WTC11 (cell line): ENCODE measurements around the gene MOB3A. TPM values are rescaled to one million over a fixed set of nuclear protein-coding genes. Genes with fewer than 3 reads are reported as not detected.

Experiments
- ATAC-seq: fragments of 200-7000 bp; cut with Tn5 transposase; 2 replicates; pipeline ENCODE4 v1.10.0; 2021; ENCODE audit warnings: mild to moderate bottlenecking, moderate library complexity
- CTCF ChIA-PET: fragments of 300-600 bp; sonication (Branson Sonifier 250); formaldehyde crosslinking; loops from one replicate; lab custom pipeline; 2021; ENCODE audit warnings: antibody characterized with exemption; lab: Charles Lee
- POLR2A ChIA-PET: fragments of 350-600 bp; sonication (Branson Sonifier 250); formaldehyde crosslinking; loops from one replicate; lab custom pipeline; 2021; ENCODE audit warnings: antibody characterized with exemption; lab: Charles Lee
- DNase-seq: peaks from one replicate; pipeline ENCODE4 v3.0.0; 2021; ENCODE audit warnings: low spot score
- H3K27ac Mint-ChIP-seq: 2 replicates; pipeline ENCODE4 v1.8.0; 2021; ENCODE audit warnings: mixed read lengths
- H3K27me3 Mint-ChIP-seq: 2 replicates; pipeline ENCODE4 v1.8.0; 2021; ENCODE audit warnings: low read depth, mild to moderate bottlenecking, moderate library complexity, mixed read lengths
- H3K36me3 Mint-ChIP-seq: 2 replicates; pipeline ENCODE4 v1.8.0; 2021; ENCODE audit warnings: mixed read lengths
- H3K4me1 Mint-ChIP-seq: 2 replicates; pipeline ENCODE4 v1.8.0; 2022; ENCODE audit warnings: mixed read lengths
- H3K4me3 Mint-ChIP-seq: 2 replicates; pipeline ENCODE4 v1.8.0; 2021; ENCODE audit warnings: mild to moderate bottlenecking, moderate library complexity, mixed read lengths
- H3K9me3 Mint-ChIP-seq: 2 replicates; pipeline ENCODE4 v1.8.0; 2021; ENCODE audit warnings: mixed read lengths
- ATF1 ChIP-seq: sonication (generic); formaldehyde crosslinking; IDR thresholded peaks from 2 replicates; pipeline ENCODE4 v1.8.1; 2023; ENCODE audit warnings: mild to moderate bottlenecking, moderate library complexity, missing genetic modification reagents
- CREB1 ChIP-seq: sonication (generic); formaldehyde crosslinking; IDR thresholded peaks from 2 replicates; pipeline ENCODE4 v1.8.0; 2023; ENCODE audit warnings: mild to moderate bottlenecking, missing genetic modification reagents
- ESRRA ChIP-seq: sonication (generic); formaldehyde crosslinking; IDR thresholded peaks from 2 replicates; pipeline ENCODE4 v1.8.1; 2022; ENCODE audit warnings: mild to moderate bottlenecking, missing genetic modification reagents, borderline replicate concordance
- FOXJ3 ChIP-seq: sonication (generic); formaldehyde crosslinking; IDR thresholded peaks from 2 replicates; pipeline ENCODE4 v1.9.0; 2021; ENCODE audit warnings: missing genetic modification reagents, mild to moderate bottlenecking, borderline replicate concordance
- NFATC4 ChIP-seq: fragments of 250-450 bp; sonication (Bioruptor Pico); IDR thresholded peaks from 2 replicates; pipeline ENCODE4 v1.9.0; 2021; ENCODE audit warnings: mild to moderate bottlenecking
- NFE2L1 ChIP-seq: sonication (generic); formaldehyde crosslinking; IDR thresholded peaks from 2 replicates; pipeline ENCODE4 v1.8.1; 2023; ENCODE audit warnings: missing genetic modification reagents
- NFYB ChIP-seq: sonication (generic); formaldehyde crosslinking; conservative IDR thresholded peaks from 2 replicates; pipeline ENCODE4 v1.8.0; 2022; ENCODE audit warnings: low read depth, missing genetic modification reagents
- NR3C1 ChIP-seq: sonication (generic); formaldehyde crosslinking; conservative IDR thresholded peaks from 2 replicates; pipeline ENCODE4 v1.8.1; 2023; ENCODE audit warnings: low read depth, mild to moderate bottlenecking, missing genetic modification reagents
- RORB ChIP-seq: fragments of 250-450 bp; sonication (Bioruptor Pico); IDR thresholded peaks from 2 replicates; pipeline ENCODE4 v1.9.0; 2021; ENCODE audit warnings: mild to moderate bottlenecking
- SMAD4 ChIP-seq: sonication (generic); formaldehyde crosslinking; IDR thresholded peaks from 2 replicates; pipeline ENCODE4 v1.8.0; 2022; ENCODE audit warnings: mild to moderate bottlenecking, missing genetic modification reagents
- SOX15 ChIP-seq: fragments of 250-450 bp; sonication (Bioruptor Pico); IDR thresholded peaks from 2 replicates; pipeline ENCODE4 v1.9.0; 2021; ENCODE audit warnings: mild to moderate bottlenecking
- TEAD4 ChIP-seq: sonication (generic); formaldehyde crosslinking; IDR thresholded peaks from 2 replicates; pipeline ENCODE4 v1.8.0; 2022; ENCODE audit warnings: mild to moderate bottlenecking, missing genetic modification reagents
- TP53 ChIP-seq: sonication (generic); formaldehyde crosslinking; IDR thresholded peaks from 2 replicates; pipeline ENCODE4 v1.8.1; 2023; ENCODE audit warnings: mild to moderate bottlenecking, missing genetic modification reagents
- total RNA-seq: library from RNA; stranded (reverse); gene quantifications from 3 replicates; pipeline ENCODE4 v1.2.3, GENCODE V29; 2021
- TF ChIP-seq, protein P1 (sequence below): sonication (generic); formaldehyde crosslinking; IDR thresholded peaks from 2 replicates; pipeline ENCODE4 v1.8.1; 2023; ENCODE audit warnings: mild to moderate bottlenecking, missing genetic modification reagents
- TF ChIP-seq, protein P2 (sequence below): sonication (generic); formaldehyde crosslinking; IDR thresholded peaks from 2 replicates; pipeline ENCODE4 v1.8.0; 2022; ENCODE audit warnings: mild to moderate bottlenecking, missing genetic modification reagents
- TF ChIP-seq, protein P3 (sequence below): fragments of 250-450 bp; sonication (Bioruptor Pico); IDR thresholded peaks from 2 replicates; pipeline ENCODE4 v1.9.0; 2021; ENCODE audit warnings: mild to moderate bottlenecking, borderline replicate concordance
- TF ChIP-seq, protein P4 (sequence below): sonication (generic); formaldehyde crosslinking; IDR thresholded peaks from 2 replicates; pipeline ENCODE4 v1.8.1; 2022; ENCODE audit warnings: missing genetic modification reagents, borderline replicate concordance

Gene MOB3A
- total RNA-seq, 1 experiment from 2014 or later: 8.1 TPM

DNA sequence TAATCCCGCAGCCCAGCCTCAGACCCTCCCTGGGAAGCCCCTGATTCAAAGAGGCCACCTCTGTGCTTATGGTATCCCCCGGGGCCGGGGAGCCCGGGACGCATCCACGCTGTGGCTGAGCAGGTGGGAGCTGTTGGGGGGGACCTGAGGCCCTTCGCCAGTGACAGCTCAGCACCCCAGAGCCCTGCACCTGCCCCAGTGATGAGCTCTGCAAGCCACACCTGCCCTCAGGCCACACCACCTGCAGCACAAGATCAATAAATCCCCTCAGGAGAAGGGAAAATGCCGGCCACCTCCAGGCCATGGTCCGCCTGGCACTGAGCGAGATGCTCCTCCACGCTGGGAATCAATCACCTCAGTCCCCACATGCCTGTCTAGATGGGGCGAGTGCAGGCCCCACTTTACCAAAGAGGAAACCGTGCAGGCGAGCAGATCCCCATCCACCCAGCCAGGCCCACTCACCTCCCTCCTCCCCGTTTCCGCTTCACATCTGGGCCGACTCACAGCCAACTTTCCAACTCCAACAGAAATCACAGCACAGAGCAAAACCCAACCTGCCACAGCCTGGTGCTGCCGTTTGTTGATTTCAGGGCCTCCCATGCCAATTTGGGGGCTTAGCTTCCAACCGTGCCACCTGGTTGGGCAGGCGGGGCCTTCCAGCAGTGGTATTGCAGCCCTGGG is 12.8 kb downstream of the MOB3A start:
- H3K4me3 Mint-ChIP-seq: no peak overlapping the region
- POLR2A ChIA-PET: no interaction called here
- no peaks in the 10 kb centered on the region for H3K9me3 Mint-ChIP-seq
- CTCF ChIA-PET: no interaction called here
- ATAC-seq (no peak), DNase-seq (no peak)
- H3K27me3 Mint-ChIP-seq: no peaks in the 10 kb centered on the region
- H3K4me1 Mint-ChIP-seq: peaks cover 4% of the 10 kb centered on the region
- H3K36me3 Mint-ChIP-seq: no peaks in the 10 kb centered on the region
- no peak overlapping the region for H3K27ac Mint-ChIP-seq
- TF ChIP-seq SOX15 (CRISPR knock-in tag) (no peak), NR3C1 (no peak), FOXJ3 (no peak), SMAD4 (CRISPR knock-in tag) (no peak), RORB (CRISPR knock-in tag) (no peak), NFYB (no peak), ATF1 (CRISPR knock-in tag) (no peak), TEAD4 (CRISPR knock-in tag) (no peak), ESRRA (CRISPR knock-in tag) (no peak), NFATC4 (CRISPR knock-in tag) (no peak), CREB1 (no peak)
- TF ChIP-seq, protein P1, sequence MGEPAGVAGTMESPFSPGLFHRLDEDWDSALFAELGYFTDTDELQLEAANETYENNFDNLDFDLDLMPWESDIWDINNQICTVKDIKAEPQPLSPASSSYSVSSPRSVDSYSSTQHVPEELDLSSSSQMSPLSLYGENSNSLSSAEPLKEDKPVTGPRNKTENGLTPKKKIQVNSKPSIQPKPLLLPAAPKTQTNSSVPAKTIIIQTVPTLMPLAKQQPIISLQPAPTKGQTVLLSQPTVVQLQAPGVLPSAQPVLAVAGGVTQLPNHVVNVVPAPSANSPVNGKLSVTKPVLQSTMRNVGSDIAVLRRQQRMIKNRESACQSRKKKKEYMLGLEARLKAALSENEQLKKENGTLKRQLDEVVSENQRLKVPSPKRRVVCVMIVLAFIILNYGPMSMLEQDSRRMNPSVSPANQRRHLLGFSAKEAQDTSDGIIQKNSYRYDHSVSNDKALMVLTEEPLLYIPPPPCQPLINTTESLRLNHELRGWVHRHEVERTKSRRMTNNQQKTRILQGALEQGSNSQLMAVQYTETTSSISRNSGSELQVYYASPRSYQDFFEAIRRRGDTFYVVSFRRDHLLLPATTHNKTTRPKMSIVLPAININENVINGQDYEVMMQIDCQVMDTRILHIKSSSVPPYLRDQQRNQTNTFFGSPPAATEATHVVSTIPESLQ (CRISPR knock-in tag): no peak
- TF ChIP-seq, protein P2, sequence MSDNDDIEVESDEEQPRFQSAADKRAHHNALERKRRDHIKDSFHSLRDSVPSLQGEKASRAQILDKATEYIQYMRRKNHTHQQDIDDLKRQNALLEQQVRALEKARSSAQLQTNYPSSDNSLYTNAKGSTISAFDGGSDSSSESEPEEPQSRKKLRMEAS (CRISPR knock-in tag): no peak
- TF ChIP-seq, protein P3, sequence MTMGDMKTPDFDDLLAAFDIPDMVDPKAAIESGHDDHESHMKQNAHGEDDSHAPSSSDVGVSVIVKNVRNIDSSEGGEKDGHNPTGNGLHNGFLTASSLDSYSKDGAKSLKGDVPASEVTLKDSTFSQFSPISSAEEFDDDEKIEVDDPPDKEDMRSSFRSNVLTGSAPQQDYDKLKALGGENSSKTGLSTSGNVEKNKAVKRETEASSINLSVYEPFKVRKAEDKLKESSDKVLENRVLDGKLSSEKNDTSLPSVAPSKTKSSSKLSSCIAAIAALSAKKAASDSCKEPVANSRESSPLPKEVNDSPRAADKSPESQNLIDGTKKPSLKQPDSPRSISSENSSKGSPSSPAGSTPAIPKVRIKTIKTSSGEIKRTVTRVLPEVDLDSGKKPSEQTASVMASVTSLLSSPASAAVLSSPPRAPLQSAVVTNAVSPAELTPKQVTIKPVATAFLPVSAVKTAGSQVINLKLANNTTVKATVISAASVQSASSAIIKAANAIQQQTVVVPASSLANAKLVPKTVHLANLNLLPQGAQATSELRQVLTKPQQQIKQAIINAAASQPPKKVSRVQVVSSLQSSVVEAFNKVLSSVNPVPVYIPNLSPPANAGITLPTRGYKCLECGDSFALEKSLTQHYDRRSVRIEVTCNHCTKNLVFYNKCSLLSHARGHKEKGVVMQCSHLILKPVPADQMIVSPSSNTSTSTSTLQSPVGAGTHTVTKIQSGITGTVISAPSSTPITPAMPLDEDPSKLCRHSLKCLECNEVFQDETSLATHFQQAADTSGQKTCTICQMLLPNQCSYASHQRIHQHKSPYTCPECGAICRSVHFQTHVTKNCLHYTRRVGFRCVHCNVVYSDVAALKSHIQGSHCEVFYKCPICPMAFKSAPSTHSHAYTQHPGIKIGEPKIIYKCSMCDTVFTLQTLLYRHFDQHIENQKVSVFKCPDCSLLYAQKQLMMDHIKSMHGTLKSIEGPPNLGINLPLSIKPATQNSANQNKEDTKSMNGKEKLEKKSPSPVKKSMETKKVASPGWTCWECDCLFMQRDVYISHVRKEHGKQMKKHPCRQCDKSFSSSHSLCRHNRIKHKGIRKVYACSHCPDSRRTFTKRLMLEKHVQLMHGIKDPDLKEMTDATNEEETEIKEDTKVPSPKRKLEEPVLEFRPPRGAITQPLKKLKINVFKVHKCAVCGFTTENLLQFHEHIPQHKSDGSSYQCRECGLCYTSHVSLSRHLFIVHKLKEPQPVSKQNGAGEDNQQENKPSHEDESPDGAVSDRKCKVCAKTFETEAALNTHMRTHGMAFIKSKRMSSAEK: no peak
- TF ChIP-seq, protein P4, sequence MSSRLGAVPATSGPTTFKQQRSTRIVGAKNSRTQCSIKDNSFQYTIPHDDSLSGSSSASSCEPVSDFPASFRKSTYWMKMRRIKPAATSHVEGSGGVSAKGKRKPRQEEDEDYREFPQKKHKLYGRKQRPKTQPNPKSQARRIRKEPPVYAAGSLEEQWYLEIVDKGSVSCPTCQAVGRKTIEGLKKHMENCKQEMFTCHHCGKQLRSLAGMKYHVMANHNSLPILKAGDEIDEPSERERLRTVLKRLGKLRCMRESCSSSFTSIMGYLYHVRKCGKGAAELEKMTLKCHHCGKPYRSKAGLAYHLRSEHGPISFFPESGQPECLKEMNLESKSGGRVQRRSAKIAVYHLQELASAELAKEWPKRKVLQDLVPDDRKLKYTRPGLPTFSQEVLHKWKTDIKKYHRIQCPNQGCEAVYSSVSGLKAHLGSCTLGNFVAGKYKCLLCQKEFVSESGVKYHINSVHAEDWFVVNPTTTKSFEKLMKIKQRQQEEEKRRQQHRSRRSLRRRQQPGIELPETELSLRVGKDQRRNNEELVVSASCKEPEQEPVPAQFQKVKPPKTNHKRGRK: no peak

DNA sequence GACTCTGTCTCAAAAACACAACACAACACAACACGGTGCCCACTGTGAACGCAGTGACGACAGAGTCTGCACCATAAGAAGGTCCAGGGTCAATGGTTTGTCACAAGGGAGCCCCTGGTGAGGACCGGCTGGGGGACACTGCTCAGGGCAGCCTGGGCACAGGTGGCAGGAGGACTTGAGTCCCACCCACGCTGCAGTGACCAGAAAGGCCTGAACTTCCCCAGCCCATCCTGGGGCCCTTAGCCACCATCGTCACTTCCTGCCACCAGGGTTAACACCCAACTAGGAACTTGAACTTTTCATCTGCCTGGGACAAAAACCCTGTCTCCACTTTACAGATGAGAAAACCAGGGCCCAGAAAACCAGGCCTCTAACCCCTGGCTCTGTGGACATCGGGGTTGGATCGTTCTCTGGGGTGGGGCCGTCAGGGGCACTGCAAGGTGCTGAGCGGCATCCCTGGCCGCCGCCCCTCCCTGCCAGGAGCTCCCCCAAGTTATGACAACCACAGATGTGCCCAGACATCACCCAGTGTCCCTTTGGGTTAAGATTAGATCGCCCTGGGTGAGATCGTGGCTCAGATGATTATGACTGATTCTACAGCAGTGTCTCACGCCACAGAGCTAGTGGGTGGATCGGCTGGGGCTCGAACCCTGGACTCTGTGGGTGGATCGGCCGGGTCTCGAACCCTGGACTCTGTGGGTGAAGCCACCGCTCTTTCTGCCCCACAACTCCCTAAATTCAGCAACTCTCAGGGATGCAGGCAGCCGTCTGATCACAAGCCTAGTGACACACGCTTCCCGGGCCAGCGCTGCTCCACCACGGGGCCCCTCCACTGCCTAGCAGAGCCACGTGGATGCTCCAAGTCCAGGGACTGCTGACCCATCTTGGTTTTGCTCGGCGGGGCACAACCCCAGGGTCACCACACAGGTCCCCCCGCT is 14.0 kb downstream of the MOB3A start:
- DNase-seq (no peak), ATAC-seq (no peak)
- Mint-ChIP-seq H3K36me3 (no peaks in the 10 kb centered on the region), H3K27ac (no peak overlapping the region), H3K4me1 (peaks cover 4% of the 10 kb centered on the region), H3K4me3 (no peak overlapping the region), H3K9me3 (no peaks in the 10 kb centered on the region), H3K27me3 (no peaks in the 10 kb centered on the region)
- no peak for TF ChIP-seq TP53 (CRISPR knock-in tag)
- no peak for TF ChIP-seq NFE2L1 (CRISPR knock-in tag)
- CTCF ChIA-PET: no interaction called here
- POLR2A ChIA-PET: no interaction called here
